ENCODE results near the gene UBAC1.

UBAC1 gene

GRCh38 chr9:135979547-135980166 lies 18.5 kb upstream of the UBAC1 start:
- TF ChIP-seq BACH2 (CRISPR knock-in tag; IDR thresholded peaks at IDR 0.05; ENCODE audit: borderline replicate concordance) (no peak), TSHZ2 (CRISPR knock-in tag; IDR thresholded peaks at IDR 0.05) (no peak), ZC3H10 (CRISPR knock-in tag; IDR thresholded peaks at IDR 0.05) (no peak), ZNF8 (CRISPR knock-in tag; IDR thresholded peaks at IDR 0.05) (no peak), ISL1 (CRISPR knock-in tag; IDR thresholded peaks at IDR 0.05) (no peak), POU6F1 (CRISPR knock-in tag; IDR thresholded peaks at IDR 0.05; ENCODE audit: borderline replicate concordance, low read depth) (no peak), GLIS3 (CRISPR knock-in tag; IDR thresholded peaks at IDR 0.05) (no peak), ZNF70 (CRISPR knock-in tag; IDR thresholded peaks at IDR 0.05) (no peak), RARB (CRISPR knock-in tag; IDR thresholded peaks at IDR 0.05) (no peak), CSDC2 (CRISPR knock-in tag; IDR thresholded peaks at IDR 0.05) (no peak), ZFP3 (CRISPR knock-in tag; IDR thresholded peaks at IDR 0.05) (no peak), ZNF565 (CRISPR knock-in tag; conservative IDR thresholded peaks at IDR 0.05; ENCODE audit: low read depth) (no peak), TCF4 (CRISPR knock-in tag; IDR thresholded peaks at IDR 0.05; ENCODE audit: borderline replicate concordance) (no peak), PPARA (CRISPR knock-in tag; IDR thresholded peaks at IDR 0.05; ENCODE audit: borderline replicate concordance) (no peak), OSR1 (CRISPR knock-in tag; IDR thresholded peaks at IDR 0.05) (no peak)
- peak; percentile 19; the same call in 2 of the 3 replicates for ATAC-seq

- peak; percentile 55 for ATAC-seq
- TF ChIP-seq RARB (CRISPR knock-in tag; IDR thresholded peaks at IDR 0.05): no peak
- no peak for TF ChIP-seq PPARA (CRISPR knock-in tag; IDR thresholded peaks at IDR 0.05; ENCODE audit: borderline replicate concordance)
- no peak for TF ChIP-seq ISL1 (CRISPR knock-in tag; IDR thresholded peaks at IDR 0.05)
- no peak for TF ChIP-seq CREB5 (CRISPR knock-in tag; IDR thresholded peaks at IDR 0.05; ENCODE audit: low read depth)
- TF ChIP-seq ESRRG (CRISPR knock-in tag; IDR thresholded peaks at IDR 0.05): no peak
- no peak for TF ChIP-seq ZFP30 (CRISPR knock-in tag; IDR thresholded peaks at IDR 0.05)
- TF ChIP-seq ZFP3 (CRISPR knock-in tag; IDR thresholded peaks at IDR 0.05): no peak
- no peak for TF ChIP-seq BACH2 (CRISPR knock-in tag; IDR thresholded peaks at IDR 0.05; ENCODE audit: borderline replicate concordance)
- TF ChIP-seq ZNF565 (CRISPR knock-in tag; conservative IDR thresholded peaks at IDR 0.05; ENCODE audit: low read depth): no peak
- no peak for TF ChIP-seq ZC3H10 (CRISPR knock-in tag; IDR thresholded peaks at IDR 0.05)
- TF ChIP-seq ZNF70 (CRISPR knock-in tag; IDR thresholded peaks at IDR 0.05): no peak
These were observed 17.7 kb upstream of the UBAC1 start for GRCh38 chr9:135978642-135979546.

- ATAC-seq: no peak
- no peak for TF ChIP-seq POU6F1 (CRISPR knock-in tag; IDR thresholded peaks at IDR 0.05; ENCODE audit: borderline replicate concordance, low read depth)
These were observed 15.8 kb upstream of the UBAC1 start for GRCh38 chr9:135976944-135977343.

GRCh38 chr9:135976531-135976930 lies 15.4 kb upstream of the UBAC1 start:
- TF ChIP-seq PPARA (CRISPR knock-in tag; IDR thresholded peaks at IDR 0.05; ENCODE audit: borderline replicate concordance): no peak
- TF ChIP-seq CREB5 (CRISPR knock-in tag; IDR thresholded peaks at IDR 0.05; ENCODE audit: low read depth): no peak
- TF ChIP-seq RARB (CRISPR knock-in tag; IDR thresholded peaks at IDR 0.05): no peak
- TF ChIP-seq ZC3H10 (CRISPR knock-in tag; IDR thresholded peaks at IDR 0.05): no peak
- TF ChIP-seq ZNF8 (CRISPR knock-in tag; IDR thresholded peaks at IDR 0.05): no peak
- no peak for TF ChIP-seq ZFP30 (CRISPR knock-in tag; IDR thresholded peaks at IDR 0.05)
- TF ChIP-seq CSDC2 (CRISPR knock-in tag; IDR thresholded peaks at IDR 0.05): no peak
- no peak for ATAC-seq

Measured in SK-N-SH treated with all-trans-retinoic acid at 6 μM for 48 hours (cell line).